ENCODE data around the gene KRT84. TPM values are rescaled to one million over a fixed set of nuclear protein-coding genes. Genes with fewer than 3 reads are reported as not detected.

KRT84 gene
- total and polyA plus RNA-seq, 9 of the 15 experiments (the other 6 are each of a cell fraction or from before 2014, with no cell fraction given): not detected

GRCh38 chr12:52361553-52361952 lies 23.9 kb downstream of the KRT84 start:
- ATAC-seq: no peak
- BruUV-seq (replicated peaks): no TSS peak
- 0% methylated on average over 1 of the region's 1 CpG for whole genome bisulfite sequencing (ENCODE audit: insufficient coverage, low coverage, missing lambda C conversion rate)
- H3K4me2 ChIP-seq (ENCODE audit: insufficient read depth, low read length): no peak overlapping the region
- no peaks in the 10 kb centered on the region for H3K9me3 ChIP-seq (replicated peaks; ENCODE audit: control insufficient read depth, insufficient read depth, low read depth, low read length)
- in situ Hi-C loops (cut with MboI): no loop called here
- H3K36me3 ChIP-seq (ENCODE audit: control insufficient read depth, insufficient read depth, low read length): no peaks in the 10 kb centered on the region
- intact Hi-C loops (cut with micrococcal nuclease): loop anchor here (10.0 kb wide), 1 partner anchor 207 kb away; no protein-coding TSS in a partner anchor
- no peak for FAIRE-seq
- TF ChIP-seq PRPF4 (IDR thresholded peaks at IDR 0.05; ENCODE audit: insufficient read depth, low read depth, low read length, poor library complexity, severe bottlenecking) (no peak), ZNF316 (IDR thresholded peaks at IDR 0.05) (peak; percentile 34; the same call in 1 of the 2 replicates)
- peaks cover 19 to 55% of the 10 kb centered on the region in 2 experiments; a peak in 4 of 5 replicates for H3K27me3 ChIP-seq (ENCODE audit: control insufficient read depth in 2 of 2, insufficient read depth in 2 of 2, low read length in 2 of 2)
- CTCF ChIA-PET (ENCODE audit: low intra/inter-chr PET ratio): no interaction called here
- no peak for DNase-seq (ENCODE audit: extremely low read depth in 1 of 4, low spot score in 3 of 4)
- no peak overlapping the region for H2AFZ ChIP-seq (ENCODE audit: low read depth, low read length)
- H3K9me1 ChIP-seq (ENCODE audit: control insufficient read depth, insufficient read depth, low read length): no peaks in the 10 kb centered on the region
- H3K4me3 ChIP-seq: no peak overlapping the region
- H3K27ac ChIP-seq (ENCODE audit: extremely low read depth, low read depth, low read length): no peak overlapping the region
- POLR2A ChIA-PET: interaction anchor here (0.6 kb wide), 1 partner anchor 24 kb away, joined by 3 read pairs; the partner anchor contains the start of gene KRT84
- no peak overlapping the region for H3K9ac ChIP-seq (ENCODE audit: insufficient read depth in 1 of 2, low read depth in 2 of 2, low read length in 2 of 2)
- H3K4me1 ChIP-seq (replicated peaks in 1 of 2; ENCODE audit: control insufficient read depth in 2 of 2, insufficient read depth in 2 of 2, low read length in 2 of 2): no peaks in the 10 kb centered on the region
- H4K20me1 ChIP-seq (replicated peaks; ENCODE audit: control insufficient read depth, insufficient read depth, low read length): peaks cover 5% of the 10 kb centered on the region; the same call in 1 of the 2 replicates
- no peaks in the 10 kb centered on the region for H3K79me2 ChIP-seq (ENCODE audit: control insufficient read depth, insufficient read depth, low read length)

GRCh38 chr12:52360663-52361271 lies 24.7 kb downstream of the KRT84 start:
- H3K9me1 ChIP-seq (ENCODE audit: control insufficient read depth, insufficient read depth, low read length): no peaks in the 10 kb centered on the region
- ATAC-seq: no peak
- no peak for FAIRE-seq
- no peaks in the 10 kb centered on the region for H3K9me3 ChIP-seq (replicated peaks; ENCODE audit: control insufficient read depth, insufficient read depth, low read depth, low read length)
- H3K27ac ChIP-seq (ENCODE audit: extremely low read depth, low read depth, low read length): no peak overlapping the region
- peaks cover 13 to 55% of the 10 kb centered on the region in 2 experiments; a peak in 4 of 5 replicates for H3K27me3 ChIP-seq (ENCODE audit: control insufficient read depth in 2 of 2, insufficient read depth in 2 of 2, low read length in 2 of 2)
- DNase-seq (ENCODE audit: extremely low read depth in 1 of 4, low spot score in 3 of 4): no peak
- no TSS peak for BruUV-seq (replicated peaks)
- no peak overlapping the region for H3K4me2 ChIP-seq (ENCODE audit: insufficient read depth, low read length)
- in situ Hi-C loops (cut with MboI) (no loop called here), intact Hi-C loops (cut with micrococcal nuclease) (loop anchor here (10.0 kb wide), 1 partner anchor 206 kb away; no protein-coding TSS in a partner anchor)
- no peak overlapping the region for H3K9ac ChIP-seq (ENCODE audit: insufficient read depth in 1 of 2, low read depth in 2 of 2, low read length in 2 of 2)
- ChIA-PET CTCF (ENCODE audit: low intra/inter-chr PET ratio) (no interaction called here), POLR2A (interaction anchor here (0.6 kb wide), 1 partner anchor 12 kb away, joined by 3 read pairs; no protein-coding TSS in a partner anchor)
- H3K4me3 ChIP-seq: no peak overlapping the region
- H2AFZ ChIP-seq (ENCODE audit: low read depth, low read length): no peak overlapping the region
- no peaks in the 10 kb centered on the region for H3K36me3 ChIP-seq (ENCODE audit: control insufficient read depth, insufficient read depth, low read length)
- no peaks in the 10 kb centered on the region for H3K79me2 ChIP-seq (ENCODE audit: control insufficient read depth, insufficient read depth, low read length)
- peaks cover 5% of the 10 kb centered on the region; the same call in 1 of the 2 replicates for H4K20me1 ChIP-seq (replicated peaks; ENCODE audit: control insufficient read depth, insufficient read depth, low read length)
- H3K4me1 ChIP-seq (replicated peaks in 1 of 2; ENCODE audit: control insufficient read depth in 2 of 2, insufficient read depth in 2 of 2, low read length in 2 of 2): no peaks in the 10 kb centered on the region
- 3% methylated on average over 12 of the region's 13 CpGs for WGBS (ENCODE audit: insufficient coverage, low coverage, missing lambda C conversion rate)
- TF ChIP-seq FOXM1 (IDR thresholded peaks at IDR 0.05; ENCODE audit: low read depth) (no peak), FOXM1 (CRISPR knock-in tag; IDR thresholded peaks at IDR 0.05; ENCODE audit: low read depth) (no peak), FOXA1 (IDR thresholded peaks at IDR 0.05; ENCODE audit: borderline replicate concordance) (no peak), ZC3H11A (IDR thresholded peaks at IDR 0.05; ENCODE audit: low read depth, low read length) (no peak), NCOR1 (IDR thresholded peaks at IDR 0.05) (no peak), DIDO1 (tag; IDR thresholded peaks at IDR 0.05; ENCODE audit: low read depth) (no peak), NEUROD1 (IDR thresholded peaks at IDR 0.05; ENCODE audit: borderline replicate concordance, low read depth, low read length, partially characterized antibody) (no peak), ZMIZ1 (IDR thresholded peaks at IDR 0.05; ENCODE audit: low read depth in 2 of 2, low read length in 2 of 2) (no peak)
